Naive B cell (primary cell): ENCODE measurements around the gene ERH. TPM values are rescaled to one million over a fixed set of nuclear protein-coding genes. Genes with fewer than 3 reads are reported as not detected.
"Not testable (repeated sequence)": the region's sequence is repeated elsewhere in the genome, so short reads cannot be mapped to it uniquely, and the experiment has no call there.

Experiments
- ATAC-seq, 2 donors: fragments of 150-1000 bp; cut with Tn5 transposase; 2 replicates each; pipeline ENCODE4 v1.10.0; 2021; ENCODE audit warnings: low read depth in 2 of 2, mild to moderate bottlenecking in 2 of 2, moderate library complexity in 2 of 2
- DNase-seq: peaks from one replicate; pipeline ENCODE4 v3.0.0; 2022
- H3K27ac Mint-ChIP-seq, 6 donors: one replicate each; pipeline ENCODE4 v1.8.0; 2020 to 2022; ENCODE audit warnings: mild to moderate bottlenecking in 6 of 6, mixed read lengths in 6 of 6, moderate library complexity in 5 of 6, inconsistent platforms in 2 of 6
- H3K27me3 Mint-ChIP-seq, 3 donors: one replicate each; pipeline ENCODE4 v1.8.0; 2021 to 2022; ENCODE audit warnings: mixed read lengths in 3 of 3, mild to moderate bottlenecking in 1 of 3
- H3K36me3 Mint-ChIP-seq, 2 donors: one replicate each; pipeline ENCODE4 v1.8.0; 2020 to 2022; ENCODE audit warnings: mixed read lengths in 2 of 2, inconsistent platforms in 1 of 2, mild to moderate bottlenecking in 1 of 2
- H3K4me1 Mint-ChIP-seq, 3 donors: one replicate each; pipeline ENCODE4 v1.8.0; 2020 to 2022; ENCODE audit warnings: mixed read lengths in 3 of 3, inconsistent platforms in 1 of 3, mild to moderate bottlenecking in 1 of 3, moderate library complexity in 1 of 3
- H3K4me3 Mint-ChIP-seq, 8 donors: one replicate each; pipeline ENCODE4 v1.8.0; 2020 to 2022; ENCODE audit warnings: mild to moderate bottlenecking in 8 of 8, mixed read lengths in 8 of 8, moderate library complexity in 8 of 8, inconsistent platforms in 2 of 8
- H3K9me3 Mint-ChIP-seq, 7 donors: one replicate each; pipeline ENCODE4 v1.8.0; 2020 to 2022; ENCODE audit warnings: mixed read lengths in 7 of 7, mild to moderate bottlenecking in 5 of 7, inconsistent platforms in 2 of 7, moderate library complexity in 1 of 7
- polyA plus RNA-seq, 6 donors: library from polyadenylated mRNA; unstranded; fragments of 300-500 nt; fragmentation: Illumina TruSeq; gene quantifications; one replicate each; pipeline ENCODE4 v1.2.3, GENCODE V29; 2021; ENCODE audit warnings: low read depth in 6 of 6

The ERH gene
- polyA plus RNA-seq, 6 donors from 2014 or later = 46.0 to 80.3 (median 65.6) TPM

DNA sequence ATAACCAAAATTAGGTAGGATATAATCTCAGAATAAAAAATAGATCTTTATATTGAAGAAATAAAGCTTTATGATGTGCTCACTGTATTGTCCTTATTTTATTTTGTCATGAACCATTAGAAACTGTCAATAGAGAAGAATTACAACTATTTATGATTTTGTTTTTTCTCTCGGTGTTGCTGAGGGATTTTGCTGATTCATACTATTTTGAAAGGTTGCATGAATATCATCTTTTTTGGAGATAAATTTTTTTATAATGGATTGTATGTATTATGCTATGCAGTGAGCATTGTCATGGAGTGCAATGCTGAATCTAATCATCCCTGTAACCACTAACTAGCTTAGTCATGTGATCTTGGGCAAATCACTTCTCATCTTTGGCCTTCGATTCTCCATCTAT is 15.4 kb upstream of the ERH start:
- Mint-ChIP-seq H3K36me3 (peaks cover 0 to 8% of the 10 kb centered on the region in 2 donors), H3K9me3 (peaks cover 0 to 9% (median 2%) of the 10 kb centered on the region in 7 donors), H3K27me3 (no peaks in the 10 kb centered on the region), H3K4me3 (no peak overlapping the region), H3K27ac (no peak overlapping the region), H3K4me1 (peaks cover 7 to 27% (median 17%) of the 10 kb centered on the region in 3 donors)
- DNase-seq = no peak
- no peak for ATAC-seq

DNA sequence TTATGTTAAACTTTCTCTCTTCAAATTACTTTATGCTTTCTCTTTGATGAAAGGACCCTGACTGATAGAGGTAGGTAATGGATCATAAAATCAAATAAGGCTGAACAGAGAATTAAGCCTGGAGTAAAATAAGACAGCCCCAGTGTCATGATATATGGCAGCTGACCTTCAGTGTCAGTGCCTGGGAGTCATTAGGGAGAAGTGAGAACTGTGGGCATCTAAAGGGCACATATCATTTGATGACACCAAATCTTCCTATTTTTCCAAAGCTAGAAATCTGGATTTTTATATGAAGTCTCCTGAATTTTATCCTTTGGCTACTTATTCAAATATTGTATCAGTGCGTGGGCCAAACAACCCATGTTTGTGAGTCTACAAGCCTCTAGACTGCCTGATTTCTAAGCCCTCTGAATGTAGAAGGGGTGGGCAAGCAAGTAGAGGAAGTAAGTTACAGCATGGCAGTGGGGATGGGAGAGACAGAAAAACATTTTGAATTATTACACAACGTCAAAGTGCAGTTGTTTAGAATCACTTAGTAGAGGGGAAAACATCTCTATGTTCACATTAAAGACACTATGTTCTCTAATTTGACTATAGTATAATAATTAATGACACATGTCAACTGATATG is 10.3 kb upstream of the ERH start:
- Mint-ChIP-seq H3K9me3 (peaks cover 0 to 4% (median 0%) of the 10 kb centered on the region in 7 donors), H3K4me3 (no peak overlapping the region), H3K27me3 (no peaks in the 10 kb centered on the region), H3K27ac (peak overlapping the region in 3 of 6 donors; percentile 36 to 62 (median 38)), H3K4me1 (peaks cover 14 to 22% (median 18%) of the 10 kb centered on the region in 3 donors), H3K36me3 (peaks cover 9 to 20% of the 10 kb centered on the region in 2 donors)
- ATAC-seq (no peak), DNase-seq (no peak)

DNA sequence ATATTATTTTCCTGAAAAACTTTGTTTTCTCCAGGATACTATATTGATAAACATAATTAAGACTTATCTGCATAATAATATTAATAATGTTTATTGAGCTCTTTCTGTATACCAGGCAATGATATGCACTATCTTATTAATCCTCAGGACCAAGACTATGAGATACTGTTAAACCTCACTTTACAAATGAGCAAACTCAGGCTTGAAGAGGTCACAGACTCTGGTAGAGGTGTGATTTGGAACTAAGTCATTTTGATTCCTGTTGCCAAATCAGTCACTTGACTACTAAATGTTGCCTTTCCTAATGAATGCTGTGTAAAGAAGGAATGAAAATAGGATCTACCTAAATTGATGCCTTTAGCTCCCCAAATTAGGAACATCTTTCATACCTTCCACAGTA is 7.7 kb upstream of the ERH start:
- no peak overlapping the region for H3K27ac Mint-ChIP-seq

DNA sequence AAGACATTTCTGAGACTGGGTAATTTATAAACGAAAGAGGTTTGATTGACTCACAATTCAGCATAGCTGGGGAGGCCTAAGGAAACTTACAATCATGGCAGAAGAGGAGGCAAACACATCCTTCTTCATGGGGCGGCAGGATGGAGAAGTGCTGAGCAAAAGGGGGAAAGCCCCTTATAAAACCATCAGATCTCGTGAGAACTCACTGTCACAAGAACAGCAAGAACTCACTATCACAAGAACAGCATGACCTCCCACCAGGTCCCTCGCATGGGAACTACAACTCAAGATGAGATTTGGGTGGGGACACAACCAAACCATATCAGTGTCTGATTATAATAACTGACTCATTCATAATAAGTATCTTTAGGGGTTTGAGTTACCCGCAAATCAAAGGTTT is 6.8 kb upstream of the ERH start:
- no peaks in the 10 kb centered on the region for H3K27me3 Mint-ChIP-seq
- ATAC-seq (no peak), DNase-seq (no peak)
- peaks cover 24 to 36% (median 29%) of the 10 kb centered on the region in 3 donors for H3K4me1 Mint-ChIP-seq
- H3K27ac Mint-ChIP-seq = peak overlapping the region in 1 of 6 donors; percentile 3
- peaks cover 0 to 4% (median 0%) of the 10 kb centered on the region in 7 donors for H3K9me3 Mint-ChIP-seq
- H3K4me3 Mint-ChIP-seq = peak overlapping the region in 1 of 8 donors; percentile 8
- H3K36me3 Mint-ChIP-seq = peaks cover 15 to 20% of the 10 kb centered on the region in 2 donors

More for the DNA sequence above, 7.7 kb upstream of the ERH start:
- peaks cover 0 to 4% (median 0%) of the 10 kb centered on the region in 7 donors for H3K9me3 Mint-ChIP-seq
- peaks cover 9 to 20% of the 10 kb centered on the region in 2 donors for H3K36me3 Mint-ChIP-seq
- H3K27me3 Mint-ChIP-seq = no peaks in the 10 kb centered on the region
- peaks cover 18 to 27% (median 22%) of the 10 kb centered on the region in 3 donors for H3K4me1 Mint-ChIP-seq
- DNase-seq (no peak), ATAC-seq (no peak)
- no peak overlapping the region for H3K4me3 Mint-ChIP-seq

DNA sequence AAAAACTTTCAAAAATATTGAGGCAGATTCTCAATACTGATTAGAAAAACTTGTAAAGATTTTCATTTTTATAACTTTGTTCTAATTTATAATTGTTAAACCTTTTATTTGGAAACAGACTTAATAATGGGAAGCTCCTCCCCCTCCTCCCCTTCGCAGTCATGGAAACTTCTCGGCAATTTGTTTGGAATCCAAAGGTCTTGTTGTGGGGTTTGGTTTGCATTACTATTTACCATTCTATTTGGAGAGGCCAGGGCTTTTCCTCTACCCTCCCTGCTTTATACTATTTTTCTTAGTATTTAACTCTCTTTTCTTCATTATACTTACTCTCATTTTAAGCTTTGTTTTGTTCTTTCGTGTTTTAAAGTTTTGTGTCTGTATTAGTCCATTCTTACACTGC is 6.4 kb upstream of the ERH start:
- no peaks in the 10 kb centered on the region for H3K27me3 Mint-ChIP-seq
- ATAC-seq = no peak
- DNase-seq = no peak
- H3K9me3 Mint-ChIP-seq = peaks cover 0 to 4% (median 0%) of the 10 kb centered on the region in 7 donors
- peak overlapping the region in 1 of 8 donors; percentile 8 for H3K4me3 Mint-ChIP-seq
- H3K36me3 Mint-ChIP-seq = peaks cover 15 to 20% of the 10 kb centered on the region in 2 donors
- H3K4me1 Mint-ChIP-seq = peaks cover 24 to 40% (median 31%) of the 10 kb centered on the region in 3 donors
- peak overlapping the region in 1 of 6 donors; percentile 3 for H3K27ac Mint-ChIP-seq

DNA sequence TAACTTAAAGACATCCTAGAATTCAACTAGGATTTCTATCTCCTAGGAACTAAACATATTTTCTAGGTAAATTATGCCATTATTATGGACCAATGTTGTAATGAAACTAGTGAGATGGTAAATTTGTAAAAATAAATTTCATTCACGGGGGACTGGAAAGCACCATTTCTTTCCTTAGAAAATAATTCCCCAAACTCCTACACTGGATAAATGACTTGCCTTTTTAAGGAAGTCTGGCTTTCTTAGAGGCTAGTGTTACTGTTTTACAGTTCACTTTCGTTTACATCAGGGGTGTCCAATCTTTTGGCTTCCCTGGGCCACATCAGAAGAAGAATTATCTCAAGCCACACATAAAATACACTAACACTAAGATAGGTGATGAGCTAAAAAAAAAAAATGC is 3.7 kb upstream of the ERH start:
- DNase-seq (no peak), ATAC-seq (no peak)
- H3K36me3 Mint-ChIP-seq = peaks cover 8 to 14% of the 10 kb centered on the region in 2 donors
- peaks cover 0 to 4% (median 0%) of the 10 kb centered on the region in 7 donors for H3K9me3 Mint-ChIP-seq
- H3K4me3 Mint-ChIP-seq = no peak overlapping the region
- H3K27me3 Mint-ChIP-seq = no peaks in the 10 kb centered on the region
- H3K4me1 Mint-ChIP-seq = peaks cover 16 to 52% (median 30%) of the 10 kb centered on the region in 3 donors
- no peak overlapping the region for H3K27ac Mint-ChIP-seq

DNA sequence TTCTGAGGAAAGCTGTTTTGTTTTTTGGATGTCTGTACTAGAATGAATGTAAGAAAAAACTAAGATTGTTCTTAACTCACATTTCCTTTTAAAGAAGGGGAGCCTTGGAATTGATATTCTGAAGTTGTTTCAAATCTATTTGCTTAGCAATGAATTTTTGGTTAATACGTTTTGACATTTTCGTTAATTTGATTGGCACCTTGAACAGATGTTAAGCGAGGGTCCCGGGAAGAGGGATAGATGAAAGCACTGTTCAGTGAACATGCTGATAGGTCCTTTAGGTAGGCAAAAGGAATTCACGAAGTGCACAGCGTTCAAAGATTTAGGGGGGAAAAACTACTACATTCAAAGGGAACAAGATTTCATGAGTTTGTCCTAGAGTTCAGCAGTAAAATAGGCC is 2.1 kb upstream of the ERH start:
- peak overlapping the region in 7 of 8 donors; percentile 35 to 98 (median 91) for H3K4me3 Mint-ChIP-seq
- no peak for DNase-seq
- no peaks in the 10 kb centered on the region for H3K27me3 Mint-ChIP-seq
- peaks cover 27 to 67% (median 30%) of the 10 kb centered on the region in 3 donors for H3K4me1 Mint-ChIP-seq
- peaks cover 0 to 4% (median 0%) of the 10 kb centered on the region in 7 donors for H3K9me3 Mint-ChIP-seq
- H3K27ac Mint-ChIP-seq = peak overlapping the region in 4 of 6 donors; percentile 44 to 82 (median 59)
- H3K36me3 Mint-ChIP-seq = peaks cover 8 to 14% of the 10 kb centered on the region in 2 donors
- no peak for ATAC-seq

DNA sequence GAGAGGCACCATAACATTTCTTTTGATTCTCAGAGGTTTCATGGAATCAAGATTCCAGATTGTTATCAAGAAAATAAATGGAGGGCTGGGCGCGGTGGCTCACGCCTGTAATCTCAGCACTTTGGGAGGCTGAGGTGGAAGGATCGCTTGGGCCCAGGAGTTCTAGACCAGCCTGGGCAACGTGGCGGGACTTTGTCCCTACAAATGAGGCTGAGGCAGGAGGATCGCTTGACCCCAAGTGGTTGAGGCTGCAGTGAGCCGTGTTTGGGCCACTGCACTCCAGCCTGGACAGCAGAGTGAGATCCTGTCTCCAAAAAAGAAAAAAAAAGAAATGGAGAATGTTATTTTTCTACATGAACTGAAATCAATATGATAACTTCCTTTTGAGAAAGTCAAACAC is 1.7 kb upstream of the ERH start:
- Mint-ChIP-seq H3K27ac (peak overlapping the region in 3 of 6 donors; percentile 44 to 99 (median 60)), H3K4me3 (peak overlapping the region; percentile 35 to 98 (median 94)), H3K36me3 (peaks cover 5 to 11% of the 10 kb centered on the region in 2 donors), H3K27me3 (no peaks in the 10 kb centered on the region), H3K4me1 (peaks cover 27 to 70% (median 28%) of the 10 kb centered on the region in 3 donors), H3K9me3 (peaks cover 0 to 2% (median 0%) of the 10 kb centered on the region in 7 donors)
- DNase-seq = no peak
- no peak for ATAC-seq

DNA sequence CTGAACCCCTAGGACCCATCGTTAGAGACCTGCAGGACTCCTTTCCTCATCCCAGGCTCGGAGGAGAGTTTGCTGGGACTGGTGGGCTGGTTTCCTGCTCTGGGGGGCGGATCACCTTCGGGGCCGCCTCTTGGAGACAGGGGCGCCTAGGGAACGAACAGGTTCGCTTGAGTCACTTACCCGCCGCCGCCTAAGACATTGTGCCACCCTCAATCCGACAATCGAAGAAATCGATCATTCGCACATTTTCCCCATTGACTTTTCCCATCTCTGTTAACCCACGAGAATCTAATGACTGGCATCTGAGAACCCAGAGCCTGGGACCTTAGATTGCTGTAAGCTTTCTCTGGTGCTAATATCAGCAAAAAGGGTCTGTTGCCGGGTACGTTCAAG is 715 bp upstream of the ERH start:
- DNase-seq = no peak
- H3K27me3 Mint-ChIP-seq = no peaks in the 10 kb centered on the region
- ATAC-seq = peak; percentile 9 to 11
- peaks cover 0 to 2% (median 0%) of the 10 kb centered on the region in 7 donors for H3K9me3 Mint-ChIP-seq
- peak overlapping the region; percentile 99 to 100 (median 100) for H3K27ac Mint-ChIP-seq
- H3K36me3 Mint-ChIP-seq = peaks cover 0 to 9% of the 10 kb centered on the region in 2 donors
- H3K4me1 Mint-ChIP-seq = peaks cover 26 to 71% (median 27%) of the 10 kb centered on the region in 3 donors
- peak overlapping the region; percentile 91 to 98 (median 97) for H3K4me3 Mint-ChIP-seq

DNA sequence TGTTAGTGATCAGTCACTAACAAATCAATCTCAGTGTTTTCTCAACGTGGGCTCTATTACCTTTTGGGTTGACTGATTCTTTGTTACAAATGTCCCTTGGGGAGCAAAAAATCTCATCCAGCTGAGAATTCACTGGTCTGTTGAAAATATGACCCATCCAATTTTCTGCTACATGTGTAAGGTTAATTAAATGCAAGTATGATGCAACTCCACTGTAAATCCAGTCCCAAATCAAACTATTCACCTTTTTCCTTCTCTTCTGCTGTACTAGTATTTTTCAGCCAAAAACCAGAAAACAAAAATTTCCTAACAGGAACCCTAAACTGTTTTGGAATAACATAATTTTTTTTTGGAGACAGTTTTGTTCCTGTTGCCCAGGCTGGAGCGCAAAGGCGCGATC is 2.2 kb downstream of the ERH start:
- Mint-ChIP-seq H3K9me3 (peaks cover 0 to 2% (median 0%) of the 10 kb centered on the region in 7 donors), H3K4me3 (peak overlapping the region in 3 of 8 donors; percentile 12 to 98 (median 68)), H3K27ac (peak overlapping the region in 2 of 6 donors; percentile 8 to 16), H3K4me1 (peaks cover 45 to 83% (median 53%) of the 10 kb centered on the region in 3 donors), H3K27me3 (no peaks in the 10 kb centered on the region), H3K36me3 (peaks cover 19 to 22% of the 10 kb centered on the region in 2 donors)
- ATAC-seq (no peak), DNase-seq (no peak)

DNA sequence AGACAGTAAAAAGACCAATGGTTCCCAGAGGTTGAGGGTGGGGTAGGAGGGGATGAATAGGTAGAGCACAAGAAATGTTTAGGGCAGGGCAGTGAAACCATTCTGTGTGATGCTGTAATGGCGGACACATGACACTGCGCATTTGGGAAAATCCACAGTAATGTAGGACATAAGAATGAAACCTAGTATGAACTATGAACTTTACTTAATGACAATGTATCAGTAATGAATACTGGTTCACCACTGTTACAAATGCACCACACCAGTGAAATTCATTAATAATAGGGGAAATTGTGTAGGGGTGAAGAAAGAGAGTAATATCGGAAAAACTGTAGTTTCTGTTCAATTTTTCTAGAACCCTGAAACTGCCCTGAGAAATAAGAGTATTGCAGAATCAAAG is 5.6 kb downstream of the ERH start:
- Mint-ChIP-seq H3K4me1 (peaks cover 45 to 68% (median 50%) of the 10 kb centered on the region in 3 donors), H3K4me3 (peak overlapping the region in 4 of 8 donors; percentile 13 to 36 (median 18)), H3K36me3 (peaks cover 15 to 34% of the 10 kb centered on the region in 2 donors), H3K27me3 (no peaks in the 10 kb centered on the region), H3K27ac (peak overlapping the region in 3 of 6 donors; percentile 11 to 90 (median 82)), H3K9me3 (no peaks in the 10 kb centered on the region)
- DNase-seq = no peak
- no peak for ATAC-seq

DNA sequence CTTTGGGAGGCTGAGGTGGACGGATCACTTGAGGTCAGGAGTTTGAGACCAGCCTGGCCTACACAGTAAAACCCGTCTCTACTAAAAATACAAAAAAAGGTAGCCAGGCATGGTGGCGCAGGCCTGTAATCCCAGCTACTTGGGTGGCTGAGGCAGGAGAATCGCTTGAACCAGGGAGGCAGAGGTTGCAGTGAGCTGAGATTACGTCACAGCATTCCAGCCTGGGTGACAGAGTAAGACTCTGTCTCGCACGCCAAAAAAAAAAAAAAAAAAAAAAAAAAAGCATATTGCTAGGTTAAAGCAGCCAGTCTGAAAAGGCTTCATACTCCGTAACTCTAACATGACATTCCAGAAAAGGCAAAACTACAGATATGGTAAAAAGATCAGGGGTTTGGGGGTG is 6.7 kb downstream of the ERH start:
- H3K27me3 Mint-ChIP-seq, DNase-seq, ATAC-seq, H3K9me3 Mint-ChIP-seq: not testable (repeated sequence)
- Mint-ChIP-seq H3K27ac (peak overlapping the region in 2 of 6 donors; percentile 36 to 58), H3K4me1 (peaks cover 40 to 60% (median 46%) of the 10 kb centered on the region in 3 donors), H3K4me3 (peak overlapping the region in 2 of 8 donors; percentile 14 to 53), H3K36me3 (peaks cover 21 to 34% of the 10 kb centered on the region in 2 donors)

DNA sequence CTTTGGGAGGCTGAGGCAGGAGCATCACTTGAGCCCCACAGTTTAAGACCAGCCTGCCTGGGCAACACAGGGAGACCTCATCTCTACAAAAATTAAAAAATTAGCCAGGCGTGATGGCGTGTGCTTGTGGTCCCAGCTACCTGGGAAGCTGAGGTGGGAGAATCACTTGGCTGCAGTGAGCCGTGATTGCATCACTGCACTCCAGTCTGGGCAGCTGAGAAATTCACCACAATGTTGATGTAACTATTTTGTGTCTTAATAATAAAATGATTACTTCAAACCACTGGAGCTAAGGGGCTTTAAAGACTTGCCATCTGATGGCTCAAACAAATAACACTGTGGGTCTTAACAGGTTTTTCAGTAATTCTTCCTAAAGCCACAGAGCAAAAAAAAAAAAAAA is 10.8 kb downstream of the ERH start:
- ATAC-seq (no peak), DNase-seq (no peak)
- Mint-ChIP-seq H3K9me3 (no peaks in the 10 kb centered on the region), H3K27ac (no peak overlapping the region), H3K36me3 (peaks cover 38 to 40% of the 10 kb centered on the region in 2 donors), H3K27me3 (no peaks in the 10 kb centered on the region), H3K4me3 (no peak overlapping the region), H3K4me1 (peaks cover 34 to 38% (median 37%) of the 10 kb centered on the region in 3 donors)

DNA sequence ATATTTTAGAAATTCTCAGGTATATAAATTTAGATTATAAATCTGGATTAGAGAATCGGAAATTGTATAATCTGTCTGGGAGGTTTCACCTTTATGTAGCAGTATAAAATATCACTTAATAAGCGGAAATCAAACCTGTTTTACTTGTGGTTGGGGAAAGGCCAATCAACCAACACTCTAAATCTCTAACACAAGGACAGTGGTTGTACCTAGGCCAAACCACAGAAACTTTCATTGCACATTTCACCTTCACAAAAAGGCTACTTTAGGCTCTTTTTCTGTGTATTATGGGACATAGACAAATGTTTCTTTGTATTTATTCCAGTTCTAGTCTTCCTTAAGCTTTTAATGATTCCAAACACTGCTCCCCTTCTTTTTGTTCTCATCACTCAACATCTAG is 19.8 kb downstream of the ERH start:
- Mint-ChIP-seq H3K4me3 (no peak overlapping the region), H3K9me3 (peaks cover 0 to 10% (median 4%) of the 10 kb centered on the region in 7 donors), H3K27ac (no peak overlapping the region), H3K36me3 (peaks cover 22 to 42% of the 10 kb centered on the region in 2 donors), H3K27me3 (no peaks in the 10 kb centered on the region), H3K4me1 (no peaks in the 10 kb centered on the region)
- DNase-seq (no peak), ATAC-seq (no peak)
